Activated naive CD4-positive, alpha-beta T cell treated with anti-CD3 and anti-CD28 coated beads, Interleukin-2, amount 50 U/mL, for 72 hours (primary cell): Measurements from ENCODE around the gene IMMT. TPM values are rescaled to one million over a fixed set of nuclear protein-coding genes. Genes with fewer than 3 reads are reported as not detected.
"Not testable (repeated sequence)": the region's sequence is repeated elsewhere in the genome, so short reads cannot be mapped to it uniquely, and the experiment has no call there.

Experiments
- ATAC-seq, 2 donors: fragments of 150-1000 bp; cut with Tn5 transposase; 2 replicates each; pipeline ENCODE4 v1.10.0; 2021; ENCODE audit warnings: mild to moderate bottlenecking in 2 of 2, moderate library complexity in 2 of 2
- DNase-seq, 2 donors: peaks; one replicate each; pipeline ENCODE4 v3.0.0; 2021 to 2022; ENCODE audit warnings: low spot score in 2 of 2
- H3K27ac Mint-ChIP-seq, 2 donors: one replicate each; pipeline ENCODE4 v1.8.0; 2022; ENCODE audit warnings: mild to moderate bottlenecking in 2 of 2, mixed read lengths in 2 of 2
- H3K36me3 Mint-ChIP-seq, 2 donors: one replicate each; pipeline ENCODE4 v1.8.0; 2022; ENCODE audit warnings: mixed read lengths in 2 of 2
- H3K9me3 Mint-ChIP-seq, 2 donors: one replicate each; pipeline ENCODE4 v1.8.0; 2022; ENCODE audit warnings: mixed read lengths in 2 of 2
- total RNA-seq, 2 donors: library from RNA; stranded (reverse); gene quantifications; one replicate each; pipeline ENCODE4 v1.2.3, GENCODE V29; 2022

Gene IMMT
- 100 to 1,000 TPM; 177 to 180 TPM for total RNA-seq

DNA sequence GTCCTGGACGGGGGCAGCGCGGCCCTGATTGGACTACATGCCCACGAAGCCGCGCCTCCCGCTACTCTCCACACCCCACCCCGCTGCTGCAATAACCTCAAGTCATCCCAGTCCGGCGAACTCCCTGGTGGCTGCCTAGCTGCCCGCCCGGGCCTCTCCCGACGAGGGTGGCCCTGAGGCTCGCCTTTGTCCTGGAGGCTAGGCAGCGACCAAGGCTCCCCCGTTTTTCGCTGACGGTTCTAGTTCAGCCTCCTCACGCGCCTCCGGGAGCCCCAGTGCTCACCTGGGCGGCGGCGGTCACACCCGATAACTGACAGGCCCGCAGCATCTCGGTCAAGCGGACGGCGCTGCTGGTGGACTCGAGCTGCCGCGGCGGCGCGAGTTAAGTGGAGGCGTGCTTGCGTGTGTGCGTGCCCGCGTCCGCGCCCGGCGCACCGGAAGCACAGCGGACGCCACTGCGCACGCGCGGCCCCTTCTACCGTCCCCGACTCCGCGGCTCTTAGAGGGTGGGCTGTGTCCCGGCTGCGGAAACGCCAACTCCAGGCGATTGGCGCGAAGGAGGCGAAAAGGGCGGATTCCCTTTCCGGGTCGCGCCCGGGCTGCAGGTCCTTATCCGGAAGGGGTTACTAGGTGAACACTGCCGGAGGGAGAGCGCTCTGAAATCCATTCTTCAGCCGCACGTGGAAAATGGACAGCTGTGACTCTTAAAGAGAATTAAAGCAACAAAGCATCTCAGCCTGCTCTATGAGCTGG lies at the start of gene IMMT:
TSS of gene IMMT (minus strand) at position 408 of the 753 bp plus-strand sequence. CDS start at position 328, 80 bp downstream.
- ATAC-seq: peak; percentile 92 to 93

GRCh38 chr2:86244781-86245180 lies 49.5 kb upstream of the IMMT start:
- not testable (repeated sequence) for ATAC-seq, DNase-seq, H3K9me3 Mint-ChIP-seq, H3K27ac Mint-ChIP-seq, H3K36me3 Mint-ChIP-seq

More for the DNA sequence above, at the start of gene IMMT:
- no peaks in the 10 kb centered on the region for H3K9me3 Mint-ChIP-seq
- peak within 1 kb of the TSS; percentile 98 for H3K27ac Mint-ChIP-seq
- peak; percentile 91 to 95 for DNase-seq
- H3K36me3 Mint-ChIP-seq: peaks cover 35 to 50% of the 10 kb centered on the region in 2 donors

GRCh38 chr2:86243950-86244733 lies 48.9 kb upstream of the IMMT start:
- DNase-seq (no peak), ATAC-seq (no peak)
- H3K36me3 Mint-ChIP-seq: no peaks in the 10 kb centered on the region
- H3K9me3 Mint-ChIP-seq: no peaks in the 10 kb centered on the region
- H3K27ac Mint-ChIP-seq: no peak overlapping the region

- ATAC-seq: no peak
- Mint-ChIP-seq H3K9me3 (no peaks in the 10 kb centered on the region), H3K36me3 (no peaks in the 10 kb centered on the region), H3K27ac (no peak overlapping the region)
- DNase-seq: no peak
Observed at GRCh38 chr2:86243272-86243671, 48.0 kb upstream of the IMMT start.

- peak in 1 of 2 donors; percentile 16 for DNase-seq
- H3K27ac Mint-ChIP-seq: no peak overlapping the region
- ATAC-seq: no peak
- no peaks in the 10 kb centered on the region for H3K9me3 Mint-ChIP-seq
- H3K36me3 Mint-ChIP-seq: no peaks in the 10 kb centered on the region
Observed at GRCh38 chr2:86241611-86242010, 46.3 kb upstream of the IMMT start.

DNA sequence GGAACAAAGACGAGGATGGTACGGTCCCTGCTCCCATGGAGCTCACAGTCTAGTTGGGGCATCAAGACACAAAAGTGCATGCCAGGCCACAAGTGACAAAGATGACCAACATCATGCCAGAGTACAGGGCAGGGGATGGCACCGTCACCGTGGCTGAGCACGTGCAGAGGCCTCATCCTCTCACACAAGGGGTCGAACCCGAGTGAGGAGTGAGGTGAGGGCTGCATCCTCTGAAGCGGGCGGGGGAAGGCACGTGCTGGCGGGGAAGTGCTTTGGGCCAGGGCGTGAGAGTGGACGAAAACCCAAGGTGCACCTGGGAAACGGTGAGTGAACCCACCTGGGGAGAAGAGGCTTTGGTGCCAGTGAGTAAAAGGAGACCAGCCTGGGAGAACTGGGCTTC lies 45.0 kb upstream of the IMMT start:
- DNase-seq (peak in 1 of 2 donors; percentile 30), ATAC-seq (no peak)
- H3K9me3 Mint-ChIP-seq: no peaks in the 10 kb centered on the region
- no peaks in the 10 kb centered on the region for H3K36me3 Mint-ChIP-seq
- no peak overlapping the region for H3K27ac Mint-ChIP-seq

- H3K9me3 Mint-ChIP-seq: no peaks in the 10 kb centered on the region
- DNase-seq (peak in 1 of 2 donors; percentile 42), ATAC-seq (no peak)
- H3K27ac Mint-ChIP-seq: no peak overlapping the region
- H3K36me3 Mint-ChIP-seq: no peaks in the 10 kb centered on the region
Observed at GRCh38 chr2:86239745-86240144, 44.5 kb upstream of the IMMT start.

GRCh38 chr2:86239326-86239725 lies 44.1 kb upstream of the IMMT start:
- peak in 1 of 2 donors; percentile 18 for DNase-seq
- Mint-ChIP-seq H3K36me3 (no peaks in the 10 kb centered on the region), H3K27ac (no peak overlapping the region), H3K9me3 (no peaks in the 10 kb centered on the region)
- ATAC-seq: no peak

DNA sequence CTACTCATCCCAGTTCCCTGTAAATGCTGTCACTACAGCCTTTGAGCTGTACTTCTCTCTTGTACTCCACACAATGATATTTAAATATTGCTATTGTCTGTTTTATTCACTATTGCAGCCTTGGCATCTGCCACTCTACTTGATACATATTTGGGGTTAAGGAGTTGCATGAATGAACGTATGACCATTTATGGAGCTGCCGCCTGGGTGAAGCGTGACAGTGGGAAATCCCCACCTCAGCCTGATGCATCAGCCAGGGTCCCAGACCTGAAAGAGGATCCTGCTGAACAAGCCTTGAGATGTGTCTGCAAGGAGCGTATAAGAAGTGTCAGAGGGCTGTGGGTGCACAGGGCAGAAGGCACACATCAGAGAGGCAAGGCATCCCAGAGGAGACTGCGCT lies 43.1 kb upstream of the IMMT start:
- Mint-ChIP-seq H3K9me3 (no peaks in the 10 kb centered on the region), H3K27ac (no peak overlapping the region), H3K36me3 (no peaks in the 10 kb centered on the region)
- ATAC-seq (peak; percentile 91), DNase-seq (peak; percentile 46 to 48)

- Mint-ChIP-seq H3K9me3 (no peaks in the 10 kb centered on the region), H3K27ac (no peak overlapping the region), H3K36me3 (no peaks in the 10 kb centered on the region)
- DNase-seq (no peak), ATAC-seq (no peak)
Observed at GRCh38 chr2:86237172-86237571, 41.9 kb upstream of the IMMT start.

GRCh38 chr2:86235196-86235980 lies 40.1 kb upstream of the IMMT start:
- Mint-ChIP-seq H3K9me3 (no peaks in the 10 kb centered on the region), H3K27ac (no peak overlapping the region), H3K36me3 (no peaks in the 10 kb centered on the region)
- DNase-seq (no peak), ATAC-seq (no peak)

DNA sequence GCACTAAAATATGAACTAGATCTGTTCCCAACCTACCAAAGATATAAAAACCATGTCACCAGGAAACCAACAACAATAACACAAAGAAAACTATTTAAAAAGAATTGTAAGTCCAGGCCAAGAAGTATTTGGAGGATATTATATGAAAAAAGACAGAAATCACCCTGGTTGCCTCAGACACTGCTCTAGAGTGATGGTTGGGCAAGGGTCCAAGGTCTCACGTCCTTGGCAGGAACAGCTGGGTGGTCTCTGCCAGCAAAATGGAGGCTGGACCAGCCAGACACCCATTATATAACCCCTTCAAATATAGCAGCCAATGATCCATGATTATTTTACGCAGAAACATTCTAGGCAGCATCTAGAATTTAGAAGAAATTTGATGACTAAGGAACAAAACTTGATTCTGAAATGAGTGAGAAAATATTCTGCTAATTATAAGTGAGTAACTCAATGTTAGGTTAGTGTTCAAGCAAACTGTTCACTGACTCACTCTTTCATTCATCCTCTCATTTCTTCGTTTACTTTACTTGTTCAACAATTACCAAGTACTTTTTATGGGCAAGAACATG lies 39.4 kb upstream of the IMMT start:
- ATAC-seq (peak in 1 of 2 donors; percentile 39), DNase-seq (no peak)
- Mint-ChIP-seq H3K27ac (no peak overlapping the region), H3K36me3 (no peaks in the 10 kb centered on the region), H3K9me3 (no peaks in the 10 kb centered on the region)

- ATAC-seq: no peak
- Mint-ChIP-seq H3K9me3 (no peaks in the 10 kb centered on the region), H3K27ac (no peak overlapping the region), H3K36me3 (no peaks in the 10 kb centered on the region)
- DNase-seq: no peak
Observed at GRCh38 chr2:86233436-86233835, 38.2 kb upstream of the IMMT start.

DNA sequence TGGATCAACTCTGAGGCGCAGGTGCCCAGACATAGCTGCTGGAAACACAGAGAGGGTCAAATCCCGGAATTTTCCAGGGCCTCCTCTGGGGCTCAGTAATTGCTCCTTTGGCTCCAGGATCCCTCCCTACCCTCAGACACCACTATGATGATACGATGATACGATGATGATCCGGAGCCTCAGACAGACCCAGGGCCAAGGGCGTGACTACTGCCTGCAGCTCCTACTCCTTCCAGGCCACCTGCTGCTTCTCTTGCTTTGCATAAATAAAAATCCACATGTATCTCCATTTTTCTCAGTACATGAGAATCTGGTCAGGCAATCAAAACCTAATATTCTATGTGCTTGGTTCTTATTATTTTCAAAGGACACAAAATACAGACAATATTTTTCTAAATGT lies 37.6 kb upstream of the IMMT start:
- Mint-ChIP-seq H3K36me3 (no peaks in the 10 kb centered on the region), H3K27ac (no peak overlapping the region), H3K9me3 (no peaks in the 10 kb centered on the region)
- no peak for ATAC-seq
- no peak for DNase-seq

DNA sequence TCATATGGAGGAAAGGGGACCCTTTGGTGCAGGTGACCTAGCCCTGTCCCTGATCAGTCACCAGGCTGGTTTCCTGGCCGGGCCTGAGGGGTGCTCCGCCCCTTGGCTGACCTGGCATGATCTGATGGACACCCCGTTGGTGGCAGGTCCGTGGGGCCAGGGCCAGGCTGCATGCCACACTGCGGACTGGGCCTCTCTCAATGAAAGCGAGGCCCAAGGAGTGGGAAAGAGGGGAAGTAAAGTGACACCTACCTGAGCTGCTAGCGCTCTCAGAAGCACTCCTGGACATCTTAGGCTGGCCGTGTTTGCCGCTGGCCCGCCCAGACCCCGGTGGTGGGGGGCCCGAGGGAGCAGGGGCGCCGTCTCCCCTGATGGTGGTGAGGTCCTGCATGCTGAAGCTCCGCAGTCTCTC lies 37.1 kb upstream of the IMMT start:
- ATAC-seq (no peak), DNase-seq (no peak)
- Mint-ChIP-seq H3K27ac (no peak overlapping the region), H3K36me3 (no peaks in the 10 kb centered on the region), H3K9me3 (no peaks in the 10 kb centered on the region)

GRCh38 chr2:86231680-86232372 lies 36.6 kb upstream of the IMMT start:
- no peak for DNase-seq
- ATAC-seq: no peak
- H3K36me3 Mint-ChIP-seq: no peaks in the 10 kb centered on the region
- H3K27ac Mint-ChIP-seq: no peak overlapping the region
- no peaks in the 10 kb centered on the region for H3K9me3 Mint-ChIP-seq
